ENCODE data around the gene PRR33. TPM values are rescaled to one million over a fixed set of nuclear protein-coding genes. Genes with fewer than 3 reads are reported as not detected.

PRR33 gene
- polyA plus RNA-seq, 1 donor, result 0.67 TPM

GRCh38 chr11:1896468-1896867 lies 4.8 kb upstream of the PRR33 start:
- Histone ChIP-seq H3K27ac (ENCODE audit: low read length) (no peak overlapping the region), H3K36me3 (ENCODE audit: control insufficient read depth, insufficient read depth, low read length) (no peaks in the 10 kb centered on the region), H3K27me3 (ENCODE audit: control insufficient read depth, insufficient read depth, low read length) (no peaks in the 10 kb centered on the region), H3K4me3 (ENCODE audit: low read length) (no peak overlapping the region), H3K9me3 (ENCODE audit: control insufficient read depth, low read depth, low read length) (no peaks in the 10 kb centered on the region), H3K4me1 (ENCODE audit: control insufficient read depth, insufficient read depth, low read length) (peaks cover 6% of the 10 kb centered on the region)
- WGBS (ENCODE audit: insufficient coverage, low lambda C conversion rate), result 42% methylated on average over 5 of the region's 10 CpGs
- no peak for DNase-seq

GRCh38 chr11:1894759-1895158 lies 3.1 kb upstream of the PRR33 start:
- Histone ChIP-seq H3K27me3 (ENCODE audit: control insufficient read depth, insufficient read depth, low read length) (no peaks in the 10 kb centered on the region), H3K27ac (ENCODE audit: low read length) (no peak overlapping the region), H3K4me1 (ENCODE audit: control insufficient read depth, insufficient read depth, low read length) (peaks cover 6% of the 10 kb centered on the region), H3K4me3 (ENCODE audit: low read length) (no peak overlapping the region), H3K36me3 (ENCODE audit: control insufficient read depth, insufficient read depth, low read length) (no peaks in the 10 kb centered on the region), H3K9me3 (ENCODE audit: control insufficient read depth, low read depth, low read length) (no peaks in the 10 kb centered on the region)
- DNase-seq, result no peak
- WGBS (ENCODE audit: insufficient coverage, low lambda C conversion rate), result 80% methylated on average over 1 of the region's 11 CpGs

- 96% methylated on average over 2 of the region's 5 CpGs for WGBS (ENCODE audit: insufficient coverage, low lambda C conversion rate)
- DNase-seq, result no peak
- H3K4me3 ChIP-seq (ENCODE audit: low read length), result no peak overlapping the region
Observed at GRCh38 chr11:1893581-1894359, 2.1 kb upstream of the PRR33 start.

GRCh38 chr11:1892558-1892957 lies 863 bp upstream of the PRR33 start:
- Histone ChIP-seq H3K36me3 (ENCODE audit: control insufficient read depth, insufficient read depth, low read length) (no peaks in the 10 kb centered on the region), H3K4me1 (ENCODE audit: control insufficient read depth, insufficient read depth, low read length) (no peaks in the 10 kb centered on the region), H3K4me3 (ENCODE audit: low read length) (no peak overlapping the region), H3K9me3 (ENCODE audit: control insufficient read depth, low read depth, low read length) (no peaks in the 10 kb centered on the region), H3K27me3 (ENCODE audit: control insufficient read depth, insufficient read depth, low read length) (no peaks in the 10 kb centered on the region), H3K27ac (ENCODE audit: low read length) (no peak overlapping the region)
- DNase-seq, result no peak
- WGBS (ENCODE audit: insufficient coverage, low lambda C conversion rate), result 60% methylated on average over 4 of the region's 5 CpGs

More at GRCh38 chr11:1893581-1894359, 2.1 kb upstream of the PRR33 start:
- H3K36me3 ChIP-seq (ENCODE audit: control insufficient read depth, insufficient read depth, low read length), result no peaks in the 10 kb centered on the region
- no peaks in the 10 kb centered on the region for H3K9me3 ChIP-seq (ENCODE audit: control insufficient read depth, low read depth, low read length)
- H3K4me1 ChIP-seq (ENCODE audit: control insufficient read depth, insufficient read depth, low read length), result peaks cover under 1% of the 10 kb centered on the region
- H3K27me3 ChIP-seq (ENCODE audit: control insufficient read depth, insufficient read depth, low read length), result no peaks in the 10 kb centered on the region
- no peak overlapping the region for H3K27ac ChIP-seq (ENCODE audit: low read length)

- no peak for DNase-seq
- no peak overlapping the region for H3K27ac ChIP-seq (ENCODE audit: low read length)
- H3K4me3 ChIP-seq (ENCODE audit: low read length), result no peak overlapping the region
- no peaks in the 10 kb centered on the region for H3K27me3 ChIP-seq (ENCODE audit: control insufficient read depth, insufficient read depth, low read length)
- H3K9me3 ChIP-seq (ENCODE audit: control insufficient read depth, low read depth, low read length), result no peaks in the 10 kb centered on the region
- WGBS (ENCODE audit: insufficient coverage, low lambda C conversion rate), result no CpG with 5 or more reads among the region's 7 CpGs
- no peaks in the 10 kb centered on the region for H3K36me3 ChIP-seq (ENCODE audit: control insufficient read depth, insufficient read depth, low read length)
- no peaks in the 10 kb centered on the region for H3K4me1 ChIP-seq (ENCODE audit: control insufficient read depth, insufficient read depth, low read length)
Observed at GRCh38 chr11:1892116-1892515, 421 bp upstream of the PRR33 start.

- Histone ChIP-seq H3K36me3 (ENCODE audit: control insufficient read depth, insufficient read depth, low read length) (no peaks in the 10 kb centered on the region), H3K4me3 (ENCODE audit: low read length) (no peak overlapping the region), H3K4me1 (ENCODE audit: control insufficient read depth, insufficient read depth, low read length) (no peaks in the 10 kb centered on the region), H3K27ac (ENCODE audit: low read length) (no peak overlapping the region), H3K9me3 (ENCODE audit: control insufficient read depth, low read depth, low read length) (no peaks in the 10 kb centered on the region), H3K27me3 (ENCODE audit: control insufficient read depth, insufficient read depth, low read length) (no peaks in the 10 kb centered on the region)
- WGBS (ENCODE audit: insufficient coverage, low lambda C conversion rate), result no CpG with 5 or more reads among the region's 34 CpGs
- DNase-seq, result no peak
Observed at GRCh38 chr11:1890856-1891830, 552 bp downstream of the PRR33 start.

GRCh38 chr11:1889941-1890855 lies 1.5 kb downstream of the PRR33 start:
- WGBS (ENCODE audit: insufficient coverage, low lambda C conversion rate), result no CpG with 5 or more reads among the region's 33 CpGs
- no peak for DNase-seq
- H3K4me3 ChIP-seq (ENCODE audit: low read length), result no peak overlapping the region
- no peak overlapping the region for H3K27ac ChIP-seq (ENCODE audit: low read length)
- no peaks in the 10 kb centered on the region for H3K4me1 ChIP-seq (ENCODE audit: control insufficient read depth, insufficient read depth, low read length)
- H3K36me3 ChIP-seq (ENCODE audit: control insufficient read depth, insufficient read depth, low read length), result no peaks in the 10 kb centered on the region
- no peaks in the 10 kb centered on the region for H3K9me3 ChIP-seq (ENCODE audit: control insufficient read depth, low read depth, low read length)
- no peaks in the 10 kb centered on the region for H3K27me3 ChIP-seq (ENCODE audit: control insufficient read depth, insufficient read depth, low read length)

GRCh38 chr11:1889224-1889930 lies 2.3 kb downstream of the PRR33 start:
- no peak for DNase-seq
- no peak overlapping the region for H3K4me3 ChIP-seq (ENCODE audit: low read length)
- no CpG with 5 or more reads among the region's 34 CpGs for WGBS (ENCODE audit: insufficient coverage, low lambda C conversion rate)

GRCh38 chr11:1888811-1889210 lies 2.9 kb downstream of the PRR33 start:
- Histone ChIP-seq H3K36me3 (ENCODE audit: control insufficient read depth, insufficient read depth, low read length) (no peaks in the 10 kb centered on the region), H3K4me3 (ENCODE audit: low read length) (no peak overlapping the region), H3K9me3 (ENCODE audit: control insufficient read depth, low read depth, low read length) (no peaks in the 10 kb centered on the region), H3K4me1 (ENCODE audit: control insufficient read depth, insufficient read depth, low read length) (no peaks in the 10 kb centered on the region), H3K27ac (ENCODE audit: low read length) (no peak overlapping the region), H3K27me3 (ENCODE audit: control insufficient read depth, insufficient read depth, low read length) (no peaks in the 10 kb centered on the region)
- WGBS (ENCODE audit: insufficient coverage, low lambda C conversion rate), result no CpG with 5 or more reads among the region's 6 CpGs
- DNase-seq, result no peak

More at GRCh38 chr11:1889224-1889930, 2.3 kb downstream of the PRR33 start:
- H3K36me3 ChIP-seq (ENCODE audit: control insufficient read depth, insufficient read depth, low read length), result no peaks in the 10 kb centered on the region
- H3K4me1 ChIP-seq (ENCODE audit: control insufficient read depth, insufficient read depth, low read length), result no peaks in the 10 kb centered on the region
- H3K27ac ChIP-seq (ENCODE audit: low read length), result no peak overlapping the region
- no peaks in the 10 kb centered on the region for H3K27me3 ChIP-seq (ENCODE audit: control insufficient read depth, insufficient read depth, low read length)
- no peaks in the 10 kb centered on the region for H3K9me3 ChIP-seq (ENCODE audit: control insufficient read depth, low read depth, low read length)

All from large intestine (tissue), 3 donors.